PFSK-1 (cell line): ENCODE data around the gene ISYNA1.

ENCODE experiments used
- FOXP2 ChIP-seq: optimal IDR thresholded peaks from 2 replicates; pipeline ENCODE3; 2011; ENCODE audit warnings: borderline replicate concordance, control low read depth, inconsistent platforms; ENCODE audit not compliant: insufficient read depth; ENCODE audit errors: extremely low read length, extremely low read depth
- SIN3A ChIP-seq: IDR thresholded peaks from 2 replicates; pipeline ENCODE4 v1.6.1; 2012; ENCODE audit warnings: mild to moderate bottlenecking, low read length, moderate library complexity, borderline replicate concordance; ENCODE audit not compliant: insufficient read depth
- TAF1 ChIP-seq: IDR thresholded peaks from 2 replicates; pipeline ENCODE4 v1.6.1; 2012; ENCODE audit warnings: low read length, control low read depth, borderline replicate concordance; ENCODE audit not compliant: insufficient read depth

- TF ChIP-seq SIN3A = no peak
- no peak for TF ChIP-seq TAF1
- TF ChIP-seq FOXP2 = no peak
Measured at GRCh38 chr19:18445262-18445948, 7.5 kb upstream of the ISYNA1 start.
